GM12891 (cell line): ENCODE data around the gene SLC22A5.

Experiments
- PAX5 ChIP-seq: IDR thresholded peaks from 2 replicates; pipeline ENCODE4 v1.6.1; 2011; ENCODE audit warnings: low read length, moderate library complexity, mild to moderate bottlenecking; ENCODE audit not compliant: insufficient read depth, severe bottlenecking
- POLR2A ChIP-seq: IDR thresholded peaks from 2 replicates; pipeline ENCODE4 v1.6.1; 2011; ENCODE audit warnings: low read depth, low read length, control low read depth
- POLR2AphosphoS5 ChIP-seq: IDR thresholded peaks from 2 replicates; pipeline ENCODE4 v1.6.1; 2011; ENCODE audit warnings: low read depth, low read length, control low read depth
- POU2F2 ChIP-seq: IDR thresholded peaks from 2 replicates; pipeline ENCODE4 v1.6.1; 2011; ENCODE audit warnings: low read depth, mild to moderate bottlenecking, control low read depth, low read length, moderate library complexity
- SPI1 ChIP-seq: IDR thresholded peaks from 2 replicates; pipeline ENCODE4 v1.6.1; 2011; ENCODE audit warnings: low read depth, low read length, control low read depth
- TAF1 ChIP-seq: IDR thresholded peaks from 2 replicates; pipeline ENCODE4 v1.6.1; 2011; ENCODE audit warnings: low read depth, low read length, control low read depth

DNA sequence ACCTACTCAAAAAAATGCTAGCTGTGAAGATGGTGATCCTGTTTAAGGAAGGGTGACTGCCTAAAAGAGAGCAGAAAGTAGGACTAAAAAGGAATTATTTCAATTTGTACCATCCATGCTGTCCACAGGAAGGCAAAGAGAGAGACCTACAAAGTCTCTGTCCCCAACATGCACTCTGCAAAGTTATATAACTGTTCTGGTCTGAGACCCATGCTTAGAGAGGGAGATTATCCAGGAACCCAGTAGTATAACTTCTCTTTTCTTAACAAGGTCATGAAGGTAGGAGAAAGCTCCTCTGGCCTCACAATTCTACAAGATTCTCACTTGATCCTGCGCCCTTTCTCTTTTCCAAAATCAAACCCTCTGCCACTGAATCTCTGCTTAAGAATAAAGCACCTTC lies 49.5 kb upstream of the SLC22A5 start:
- TF ChIP-seq POLR2A (no peak), TAF1 (no peak), POLR2AphosphoS5 (no peak), POU2F2 (no peak), SPI1 (no peak), PAX5 (no peak)
